KMS-11 (cell line): ENCODE data around the gene IGLL5.

Experiments
- H2AFZ ChIP-seq: fragments of 200-600 bp; sonication (generic); 2 replicates; pipeline ENCODE4 v1.6.1; 2016; ENCODE audit warnings: antibody characterized with exemption, mixed run types, low read depth
- H3K27ac ChIP-seq: fragments of 200-600 bp; sonication (generic); 2 replicates; pipeline ENCODE4 v1.6.1; 2016; ENCODE audit warnings: mild to moderate bottlenecking, mixed run types
- H3K27me3 ChIP-seq: fragments of 200-600 bp; sonication (generic); 2 replicates; pipeline ENCODE4 v1.6.1; 2017; ENCODE audit warnings: mild to moderate bottlenecking, low read depth, mixed run types, moderate library complexity; ENCODE audit not compliant: insufficient read depth
- H3K36me3 ChIP-seq: fragments of 200-600 bp; sonication (generic); 2 replicates; pipeline ENCODE4 v1.6.1; 2017; ENCODE audit warnings: mild to moderate bottlenecking, mixed run types; ENCODE audit not compliant: insufficient read depth
- H3K4me1 ChIP-seq: fragments of 200-600 bp; sonication (generic); 2 replicates; pipeline ENCODE4 v1.6.1; 2016; ENCODE audit warnings: mild to moderate bottlenecking, low read depth, mixed run types; ENCODE audit not compliant: poor library complexity, severe bottlenecking
- H3K4me2 ChIP-seq: fragments of 200-600 bp; sonication (generic); 2 replicates; pipeline ENCODE4 v1.7.0; 2016; ENCODE audit warnings: mild to moderate bottlenecking, mixed run types
- H3K4me3 ChIP-seq: fragments of 200-600 bp; sonication (generic); IDR thresholded peaks from 2 replicates; pipeline ENCODE4 v1.6.1; 2017; ENCODE audit warnings: low read depth, low read length, mixed read lengths; ENCODE audit not compliant: insufficient read depth
- H3K79me2 ChIP-seq: fragments of 200-600 bp; sonication (generic); 2 replicates; pipeline ENCODE4 v1.6.1; 2016; ENCODE audit warnings: low read depth, mixed run types; ENCODE audit not compliant: insufficient read depth
- H3K9ac ChIP-seq: fragments of 200-600 bp; sonication (generic); 2 replicates; pipeline ENCODE4 v1.6.1; 2016; ENCODE audit warnings: mild to moderate bottlenecking, mixed run types
- H4K20me1 ChIP-seq: fragments of 200-600 bp; sonication (generic); 2 replicates; pipeline ENCODE4 v1.6.1; 2016; ENCODE audit warnings: mild to moderate bottlenecking, mixed run types; ENCODE audit not compliant: insufficient read depth
- TF ChIP-seq, protein P1 (sequence below): fragments of 200-600 bp; sonication (generic); conservative IDR thresholded peaks from 2 replicates; pipeline ENCODE4 v1.6.1; 2017; ENCODE audit warnings: low read depth, mild to moderate bottlenecking, antibody characterized with exemption, low read length, moderate library complexity, mixed read lengths

IGLL5 gene

DNA sequence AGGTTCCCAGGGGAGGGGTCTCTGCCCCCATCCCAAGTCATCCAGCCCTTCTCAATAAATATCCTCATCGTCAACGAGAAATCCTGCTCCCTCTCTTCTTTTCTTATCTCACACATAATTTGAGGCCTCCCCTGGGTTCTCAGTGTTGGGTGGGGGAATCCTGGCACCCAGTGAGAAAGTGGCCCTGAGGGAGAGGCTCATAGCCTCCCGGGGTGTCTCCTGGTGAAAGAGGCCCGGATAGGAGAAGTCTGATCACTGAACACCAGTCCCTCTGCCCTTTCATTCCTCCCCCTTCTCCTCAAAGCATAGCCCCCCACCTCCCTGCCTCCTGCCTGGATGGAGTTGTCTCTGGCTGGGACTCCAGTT lies 35.3 kb downstream of the IGLL5 start:
- H3K4me3 ChIP-seq, result no peak overlapping the region
- H4K20me1 ChIP-seq, result no peaks in the 10 kb centered on the region
- H3K27me3 ChIP-seq, result no peaks in the 10 kb centered on the region
- no peak overlapping the region for H2AFZ ChIP-seq
- no peaks in the 10 kb centered on the region for H3K36me3 ChIP-seq
- H3K4me2 ChIP-seq, result no peak overlapping the region
- no peak overlapping the region for H3K27ac ChIP-seq
- no peak overlapping the region for H3K9ac ChIP-seq
- TF ChIP-seq, protein P1, sequence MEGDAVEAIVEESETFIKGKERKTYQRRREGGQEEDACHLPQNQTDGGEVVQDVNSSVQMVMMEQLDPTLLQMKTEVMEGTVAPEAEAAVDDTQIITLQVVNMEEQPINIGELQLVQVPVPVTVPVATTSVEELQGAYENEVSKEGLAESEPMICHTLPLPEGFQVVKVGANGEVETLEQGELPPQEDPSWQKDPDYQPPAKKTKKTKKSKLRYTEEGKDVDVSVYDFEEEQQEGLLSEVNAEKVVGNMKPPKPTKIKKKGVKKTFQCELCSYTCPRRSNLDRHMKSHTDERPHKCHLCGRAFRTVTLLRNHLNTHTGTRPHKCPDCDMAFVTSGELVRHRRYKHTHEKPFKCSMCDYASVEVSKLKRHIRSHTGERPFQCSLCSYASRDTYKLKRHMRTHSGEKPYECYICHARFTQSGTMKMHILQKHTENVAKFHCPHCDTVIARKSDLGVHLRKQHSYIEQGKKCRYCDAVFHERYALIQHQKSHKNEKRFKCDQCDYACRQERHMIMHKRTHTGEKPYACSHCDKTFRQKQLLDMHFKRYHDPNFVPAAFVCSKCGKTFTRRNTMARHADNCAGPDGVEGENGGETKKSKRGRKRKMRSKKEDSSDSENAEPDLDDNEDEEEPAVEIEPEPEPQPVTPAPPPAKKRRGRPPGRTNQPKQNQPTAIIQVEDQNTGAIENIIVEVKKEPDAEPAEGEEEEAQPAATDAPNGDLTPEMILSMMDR, result no peak
- H3K79me2 ChIP-seq, result no peaks in the 10 kb centered on the region
- H3K4me1 ChIP-seq, result peaks cover 45% of the 10 kb centered on the region

DNA sequence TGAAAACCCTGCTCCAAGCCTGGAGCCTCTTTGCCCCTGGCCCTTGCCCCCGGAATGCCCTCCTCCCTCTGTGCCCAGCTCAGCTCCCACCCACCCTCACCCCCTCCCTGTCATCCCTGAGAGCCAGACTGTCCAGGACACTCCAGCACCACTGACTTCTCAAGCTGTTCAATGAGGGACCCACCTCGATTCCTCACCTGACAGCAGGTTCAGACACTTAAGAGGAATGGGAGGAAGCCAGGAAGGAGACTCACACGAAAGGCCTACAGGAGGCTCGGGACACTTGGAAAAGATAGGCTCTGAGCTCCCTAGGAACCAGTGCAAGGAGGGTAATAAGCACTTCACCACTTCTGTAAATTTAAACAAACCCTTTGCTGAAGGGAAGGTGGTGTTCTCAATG lies 35.8 kb downstream of the IGLL5 start:
- Histone ChIP-seq H3K4me2 (no peak overlapping the region), H3K79me2 (no peaks in the 10 kb centered on the region), H3K4me3 (no peak overlapping the region), H3K27me3 (no peaks in the 10 kb centered on the region), H4K20me1 (no peaks in the 10 kb centered on the region), H3K36me3 (no peaks in the 10 kb centered on the region), H2AFZ (no peak overlapping the region), H3K27ac (no peak overlapping the region), H3K9ac (no peak overlapping the region), H3K4me1 (peaks cover 50% of the 10 kb centered on the region)
- TF ChIP-seq, protein P1, result no peak

DNA sequence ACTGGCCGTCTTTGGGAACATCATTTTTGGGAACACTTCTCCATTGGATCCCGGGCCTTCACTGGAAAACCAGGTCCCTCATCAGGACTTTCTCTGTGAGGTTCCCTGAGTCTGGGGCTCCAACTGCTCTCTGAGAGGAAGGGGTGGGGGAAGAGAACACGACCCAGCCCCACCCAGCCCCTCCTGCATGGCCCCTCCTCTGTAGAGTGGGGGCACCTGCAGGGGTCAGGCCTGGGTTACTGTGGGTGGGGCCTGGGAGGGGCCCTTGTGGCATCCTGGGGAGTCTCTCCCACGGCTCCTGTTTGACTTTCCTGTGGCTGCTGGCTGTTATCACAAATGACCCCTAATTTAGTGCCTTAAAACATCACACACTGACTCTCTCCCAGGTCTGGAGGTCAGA lies 36.3 kb downstream of the IGLL5 start:
- Histone ChIP-seq H3K27ac (no peak overlapping the region), H3K4me1 (peaks cover 54% of the 10 kb centered on the region), H4K20me1 (no peaks in the 10 kb centered on the region), H3K4me3 (no peak overlapping the region), H3K4me2 (no peak overlapping the region), H2AFZ (no peak overlapping the region), H3K9ac (no peak overlapping the region), H3K27me3 (no peaks in the 10 kb centered on the region), H3K36me3 (no peaks in the 10 kb centered on the region), H3K79me2 (no peaks in the 10 kb centered on the region)
- TF ChIP-seq, protein P1, result no peak

DNA sequence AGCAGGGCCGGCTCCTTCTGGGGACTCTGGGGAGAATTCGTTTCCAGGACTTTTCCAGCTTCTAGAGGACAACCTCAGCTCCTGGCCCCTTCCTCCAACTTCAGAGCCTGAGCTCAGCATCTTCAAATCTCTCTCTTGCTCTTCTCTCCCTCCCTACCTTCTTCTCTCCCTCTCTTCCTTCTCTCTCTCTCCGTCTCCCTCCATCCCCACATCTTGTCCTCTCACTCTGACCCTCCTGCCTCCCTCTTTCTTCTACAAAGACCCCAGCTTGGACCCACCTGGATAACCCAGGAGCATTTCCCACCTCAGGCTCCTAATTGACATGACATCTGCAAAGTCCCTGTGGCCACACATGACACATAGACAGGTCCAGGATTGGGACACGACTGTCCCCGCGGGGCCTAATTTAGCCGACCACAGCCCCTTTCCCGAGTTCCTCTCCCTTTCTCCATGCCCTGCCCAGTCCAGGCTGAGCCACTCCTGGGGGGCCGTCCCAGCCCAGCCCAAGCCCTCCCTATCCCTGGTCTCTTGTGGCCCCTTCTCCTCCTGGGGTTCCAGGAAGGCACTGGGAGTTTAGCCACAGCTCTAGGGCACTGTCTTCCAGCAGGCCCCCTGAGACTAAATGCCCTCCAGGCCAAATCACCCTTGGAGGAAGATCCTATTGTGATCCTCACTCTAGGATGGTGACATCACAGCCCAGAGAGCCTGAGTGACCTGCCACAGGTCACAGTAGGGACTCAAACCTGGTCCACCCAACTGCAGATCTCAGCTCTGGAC lies 36.9 kb downstream of the IGLL5 start:
- Histone ChIP-seq H2AFZ (no peak overlapping the region), H3K9ac (no peak overlapping the region), H4K20me1 (no peaks in the 10 kb centered on the region), H3K36me3 (no peaks in the 10 kb centered on the region), H3K4me3 (no peak overlapping the region), H3K27me3 (no peaks in the 10 kb centered on the region), H3K79me2 (no peaks in the 10 kb centered on the region), H3K27ac (no peak overlapping the region), H3K4me1 (peaks cover 60% of the 10 kb centered on the region), H3K4me2 (peak overlapping the region; percentile 14; the same call in 1 of the 2 replicates)
- TF ChIP-seq, protein P1, result no peak
